Naive B cell (primary cell): Measurements from ENCODE around the gene RBMS3. TPM values are rescaled to one million over a fixed set of nuclear protein-coding genes. Genes with fewer than 3 reads are reported as not detected.
"Not testable (repeated sequence)": the region's sequence is repeated elsewhere in the genome, so short reads cannot be mapped to it uniquely, and the experiment has no call there.

Experiments used
- ATAC-seq, 2 donors: fragments of 150-1000 bp; cut with Tn5 transposase; 2 replicates each; pipeline ENCODE4 v1.10.0; 2021; ENCODE audit warnings: low read depth in 2 of 2, mild to moderate bottlenecking in 2 of 2, moderate library complexity in 2 of 2
- DNase-seq: peaks from one replicate; pipeline ENCODE4 v3.0.0; 2022
- H3K27ac Mint-ChIP-seq, 6 donors: one replicate each; pipeline ENCODE4 v1.8.0; 2020 to 2022; ENCODE audit warnings: mild to moderate bottlenecking in 6 of 6, mixed read lengths in 6 of 6, moderate library complexity in 5 of 6, inconsistent platforms in 2 of 6
- H3K27me3 Mint-ChIP-seq, 3 donors: one replicate each; pipeline ENCODE4 v1.8.0; 2021 to 2022; ENCODE audit warnings: mixed read lengths in 3 of 3, mild to moderate bottlenecking in 1 of 3
- H3K36me3 Mint-ChIP-seq, 2 donors: one replicate each; pipeline ENCODE4 v1.8.0; 2020 to 2022; ENCODE audit warnings: mixed read lengths in 2 of 2, inconsistent platforms in 1 of 2, mild to moderate bottlenecking in 1 of 2
- H3K4me1 Mint-ChIP-seq, 3 donors: one replicate each; pipeline ENCODE4 v1.8.0; 2020 to 2022; ENCODE audit warnings: mixed read lengths in 3 of 3, inconsistent platforms in 1 of 3, mild to moderate bottlenecking in 1 of 3, moderate library complexity in 1 of 3
- H3K4me3 Mint-ChIP-seq, 8 donors: one replicate each; pipeline ENCODE4 v1.8.0; 2020 to 2022; ENCODE audit warnings: mild to moderate bottlenecking in 8 of 8, mixed read lengths in 8 of 8, moderate library complexity in 8 of 8, inconsistent platforms in 2 of 8
- H3K9me3 Mint-ChIP-seq, 7 donors: one replicate each; pipeline ENCODE4 v1.8.0; 2020 to 2022; ENCODE audit warnings: mixed read lengths in 7 of 7, mild to moderate bottlenecking in 5 of 7, inconsistent platforms in 2 of 7, moderate library complexity in 1 of 7
- polyA plus RNA-seq, 6 donors: library from polyadenylated mRNA; unstranded; fragments of 300-500 nt; fragmentation: Illumina TruSeq; gene quantifications; one replicate each; pipeline ENCODE4 v1.2.3, GENCODE V29; 2021; ENCODE audit warnings: low read depth in 6 of 6

RBMS3 gene
- polyA plus RNA-seq, 6 donors from 2014 or later = 0.12 to 1.3 (median 0.45) TPM; not detected in 3

DNA sequence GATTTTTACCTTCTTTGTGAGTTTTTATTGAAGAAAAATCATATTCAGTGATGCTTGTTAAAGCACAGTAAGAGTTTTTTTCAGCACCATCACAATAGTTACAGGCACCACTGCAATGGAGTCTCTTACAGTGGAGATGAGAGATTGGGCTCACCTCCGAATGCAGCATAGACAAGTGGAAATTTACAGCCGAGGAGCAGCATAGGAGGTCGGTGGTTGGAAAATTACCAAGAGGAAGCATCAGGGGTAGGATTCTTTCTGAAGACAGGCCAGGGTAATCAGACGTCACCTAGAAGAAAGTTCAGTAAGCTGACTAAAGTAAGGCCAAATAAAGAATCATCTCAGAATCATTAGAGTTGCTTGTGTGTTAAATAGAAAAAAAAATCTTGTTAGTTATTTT lies 491.6 kb downstream of the RBMS3 start:
- Mint-ChIP-seq H3K4me3 (no peak overlapping the region), H3K27me3 (no peaks in the 10 kb centered on the region), H3K36me3 (no peaks in the 10 kb centered on the region), H3K4me1 (no peaks in the 10 kb centered on the region), H3K27ac (no peak overlapping the region), H3K9me3 (no peaks in the 10 kb centered on the region)
- no peak for DNase-seq
- ATAC-seq = no peak

DNA sequence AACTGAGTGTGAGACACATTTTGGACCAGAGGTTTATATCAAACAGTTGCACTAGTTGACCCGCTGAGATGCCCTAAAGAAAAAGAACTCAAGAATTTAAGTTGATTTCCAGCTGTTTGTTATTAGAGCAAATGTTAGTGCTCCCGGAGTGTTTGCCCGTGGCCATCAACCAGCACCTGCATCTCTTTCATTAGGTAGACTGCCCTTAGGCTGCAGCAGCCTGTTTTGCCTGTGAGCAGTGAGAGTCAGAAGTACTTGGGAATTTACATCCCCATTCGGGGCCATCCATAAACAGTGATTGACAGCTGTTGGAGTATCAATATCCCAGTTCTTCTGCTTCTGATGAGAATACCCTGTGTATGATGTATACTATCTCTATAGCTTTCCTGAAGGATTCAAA lies 492.6 kb downstream of the RBMS3 start:
- ATAC-seq (no peak), DNase-seq (no peak)
- Mint-ChIP-seq H3K27me3 (no peaks in the 10 kb centered on the region), H3K4me1 (no peaks in the 10 kb centered on the region), H3K4me3 (no peak overlapping the region), H3K36me3 (no peaks in the 10 kb centered on the region), H3K27ac (no peak overlapping the region), H3K9me3 (no peaks in the 10 kb centered on the region)

DNA sequence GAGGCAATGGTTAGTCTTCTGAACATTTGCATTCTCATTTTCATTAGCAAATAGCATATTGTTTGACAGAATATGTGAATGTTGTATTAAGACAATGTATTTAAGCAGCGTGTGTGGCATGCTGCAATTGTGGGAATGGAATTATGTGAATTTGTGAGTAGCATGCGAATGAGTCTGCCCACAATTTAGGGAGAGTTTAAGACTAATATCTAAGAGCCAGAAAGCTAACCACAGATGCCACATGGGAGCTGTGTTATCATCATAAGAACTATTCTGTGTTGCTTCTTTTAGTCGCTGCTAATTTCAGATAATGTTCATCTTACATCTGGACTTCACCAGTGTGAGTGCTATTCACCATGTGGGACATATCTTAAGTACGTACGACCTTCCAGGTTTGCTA lies 494.5 kb downstream of the RBMS3 start:
- ATAC-seq = no peak
- DNase-seq = no peak
- Mint-ChIP-seq H3K36me3 (no peaks in the 10 kb centered on the region), H3K27me3 (no peaks in the 10 kb centered on the region), H3K9me3 (no peaks in the 10 kb centered on the region), H3K4me1 (no peaks in the 10 kb centered on the region), H3K27ac (no peak overlapping the region), H3K4me3 (no peak overlapping the region)

DNA sequence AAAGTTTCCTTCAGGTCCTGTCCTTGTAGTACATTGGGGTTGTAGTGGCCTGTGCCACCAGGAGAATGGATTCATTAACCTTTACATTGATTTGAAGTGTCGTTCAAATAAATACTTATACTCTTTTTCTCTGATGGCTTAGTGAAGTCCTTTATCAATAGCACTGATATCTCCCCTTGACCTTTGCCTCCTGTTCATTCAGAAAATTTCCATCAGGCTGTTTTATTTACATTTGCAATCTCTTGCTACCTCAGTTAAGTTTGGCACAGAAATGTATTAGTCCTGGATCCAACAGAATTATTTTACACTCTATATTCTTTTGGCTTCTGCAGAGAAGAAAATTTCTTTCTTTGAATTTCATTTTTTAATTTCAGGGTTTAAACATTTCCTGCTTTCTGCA lies 497.0 kb downstream of the RBMS3 start:
- ATAC-seq (no peak), DNase-seq (no peak)
- peaks cover 4 to 13% (median 7%) of the 10 kb centered on the region in 7 donors for H3K9me3 Mint-ChIP-seq
- no peaks in the 10 kb centered on the region for H3K27me3 Mint-ChIP-seq
- H3K36me3 Mint-ChIP-seq = no peaks in the 10 kb centered on the region
- H3K4me3 Mint-ChIP-seq = no peak overlapping the region
- H3K27ac Mint-ChIP-seq = no peak overlapping the region
- no peaks in the 10 kb centered on the region for H3K4me1 Mint-ChIP-seq

DNA sequence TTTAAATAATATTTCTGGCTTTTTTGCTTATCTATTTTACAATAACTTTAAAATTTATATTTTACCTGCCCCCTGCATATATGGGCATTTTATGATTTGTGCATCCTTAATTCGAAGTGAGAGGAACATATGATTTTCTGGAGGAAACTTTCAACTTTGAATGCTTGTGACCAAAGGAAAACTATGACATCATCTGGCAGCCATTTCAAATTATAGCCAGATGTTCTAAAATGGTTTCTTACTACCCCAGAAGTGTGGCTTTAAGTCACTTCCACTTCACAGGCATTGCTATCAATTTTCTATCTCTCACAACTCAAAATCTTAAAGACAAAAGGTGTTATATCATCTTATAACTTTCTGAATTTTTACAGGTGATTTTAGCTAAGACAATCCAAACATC lies 508.8 kb downstream of the RBMS3 start:
- no peak overlapping the region for H3K27ac Mint-ChIP-seq
- no peak overlapping the region for H3K4me3 Mint-ChIP-seq
- no peak for DNase-seq
- ATAC-seq = no peak
- H3K4me1 Mint-ChIP-seq = no peaks in the 10 kb centered on the region
- H3K9me3 Mint-ChIP-seq = peaks cover 0 to 10% (median 4%) of the 10 kb centered on the region in 7 donors
- H3K27me3 Mint-ChIP-seq = no peaks in the 10 kb centered on the region
- H3K36me3 Mint-ChIP-seq = no peaks in the 10 kb centered on the region

DNA sequence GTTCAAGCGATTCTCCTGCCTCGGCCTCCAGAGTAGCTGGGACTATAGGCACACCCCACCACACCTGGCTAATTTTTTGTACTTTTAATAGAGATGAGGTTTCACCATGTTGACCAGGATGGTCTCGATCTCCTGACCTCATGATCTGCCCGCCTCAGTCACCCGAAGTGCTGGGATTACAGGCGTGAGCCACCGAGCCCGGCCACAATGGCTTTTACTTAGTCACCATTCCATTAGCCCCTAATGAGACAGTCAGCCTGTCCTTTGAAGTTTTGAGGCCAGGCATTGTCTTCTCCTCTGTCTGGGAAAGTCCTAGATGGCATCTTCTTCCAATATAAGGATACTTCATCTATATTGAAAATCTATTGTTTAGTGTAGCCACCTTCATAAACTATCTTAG lies 515.9 kb downstream of the RBMS3 start:
- DNase-seq (no peak), ATAC-seq (no peak)
- H3K4me1 Mint-ChIP-seq = no peaks in the 10 kb centered on the region
- peaks cover 0 to 2% (median 0%) of the 10 kb centered on the region in 7 donors for H3K9me3 Mint-ChIP-seq
- no peaks in the 10 kb centered on the region for H3K36me3 Mint-ChIP-seq
- H3K27ac Mint-ChIP-seq = no peak overlapping the region
- H3K27me3 Mint-ChIP-seq = peaks cover 0 to 3% (median 0%) of the 10 kb centered on the region in 3 donors
- H3K4me3 Mint-ChIP-seq = no peak overlapping the region

DNA sequence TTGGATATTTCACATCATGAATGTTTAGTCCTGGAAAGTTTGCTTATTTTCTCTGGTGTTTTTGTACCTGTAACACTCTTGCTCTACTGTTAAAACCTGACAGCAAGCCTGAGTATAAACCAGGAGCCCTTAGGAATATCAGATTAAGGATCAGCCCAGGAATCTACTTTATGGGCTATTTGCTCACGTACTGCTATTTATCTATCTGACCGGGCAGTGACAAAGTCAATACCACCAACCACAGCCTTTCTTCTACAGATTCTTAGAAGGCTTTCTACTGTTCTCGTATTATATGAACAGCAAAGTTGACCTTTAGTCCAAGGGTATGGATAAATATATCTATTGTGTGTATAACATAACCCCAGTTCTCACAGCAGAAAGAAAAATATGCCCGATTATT lies 521.2 kb downstream of the RBMS3 start:
- Mint-ChIP-seq H3K4me1 (no peaks in the 10 kb centered on the region), H3K9me3 (no peaks in the 10 kb centered on the region), H3K4me3 (no peak overlapping the region), H3K27me3 (peaks cover 0 to 3% (median 0%) of the 10 kb centered on the region in 3 donors), H3K27ac (no peak overlapping the region), H3K36me3 (no peaks in the 10 kb centered on the region)
- no peak for DNase-seq
- ATAC-seq = no peak

DNA sequence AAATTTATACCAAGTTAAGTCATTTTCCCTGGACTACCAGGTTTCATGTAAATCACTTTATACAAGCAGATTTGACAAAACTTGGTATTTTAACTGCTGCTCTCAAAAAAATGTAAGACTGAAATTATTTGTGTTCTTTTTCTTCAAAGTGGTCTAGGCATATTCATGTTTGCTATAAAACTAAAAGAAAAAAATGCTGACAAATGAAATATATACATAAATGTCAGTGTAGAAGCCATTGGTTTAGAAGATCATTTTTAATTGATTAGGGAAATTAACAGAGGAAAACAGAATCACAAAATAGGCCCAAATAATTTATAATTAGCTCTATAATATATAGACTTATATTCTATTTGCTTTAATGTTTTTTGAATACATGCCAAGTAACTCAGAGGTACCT lies 523.2 kb downstream of the RBMS3 start:
- H3K9me3 Mint-ChIP-seq = peaks cover 0 to 1% (median 0%) of the 10 kb centered on the region in 7 donors
- DNase-seq (no peak), ATAC-seq (no peak)
- H3K4me1 Mint-ChIP-seq = no peaks in the 10 kb centered on the region
- no peak overlapping the region for H3K4me3 Mint-ChIP-seq
- H3K27ac Mint-ChIP-seq = no peak overlapping the region
- peaks cover 0 to 3% (median 0%) of the 10 kb centered on the region in 3 donors for H3K27me3 Mint-ChIP-seq
- H3K36me3 Mint-ChIP-seq = no peaks in the 10 kb centered on the region

DNA sequence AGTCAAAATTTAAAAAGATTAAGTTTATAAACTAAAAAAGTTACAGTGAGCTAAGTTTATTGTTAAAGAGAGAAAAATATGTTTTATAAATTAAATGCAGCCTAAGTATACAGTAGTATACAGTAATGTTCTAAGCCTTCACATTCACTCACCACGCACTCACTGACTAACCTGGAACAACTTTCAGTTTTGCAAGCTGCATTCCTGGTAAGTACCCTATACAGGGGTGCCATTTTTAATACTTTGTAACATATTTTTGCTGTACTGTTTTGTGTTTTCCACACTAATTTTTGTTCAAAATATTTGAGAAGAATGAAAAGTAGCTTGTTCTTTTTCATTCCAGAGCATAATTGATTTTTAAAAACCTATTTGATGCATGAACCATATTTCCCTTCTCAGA lies 524.9 kb downstream of the RBMS3 start:
- H3K4me3 Mint-ChIP-seq = no peak overlapping the region
- DNase-seq (no peak), ATAC-seq (no peak)
- peaks cover 0 to 1% (median 0%) of the 10 kb centered on the region in 7 donors for H3K9me3 Mint-ChIP-seq
- H3K27me3 Mint-ChIP-seq = peaks cover 0 to 2% (median 0%) of the 10 kb centered on the region in 3 donors
- no peaks in the 10 kb centered on the region for H3K4me1 Mint-ChIP-seq
- no peaks in the 10 kb centered on the region for H3K36me3 Mint-ChIP-seq
- no peak overlapping the region for H3K27ac Mint-ChIP-seq

DNA sequence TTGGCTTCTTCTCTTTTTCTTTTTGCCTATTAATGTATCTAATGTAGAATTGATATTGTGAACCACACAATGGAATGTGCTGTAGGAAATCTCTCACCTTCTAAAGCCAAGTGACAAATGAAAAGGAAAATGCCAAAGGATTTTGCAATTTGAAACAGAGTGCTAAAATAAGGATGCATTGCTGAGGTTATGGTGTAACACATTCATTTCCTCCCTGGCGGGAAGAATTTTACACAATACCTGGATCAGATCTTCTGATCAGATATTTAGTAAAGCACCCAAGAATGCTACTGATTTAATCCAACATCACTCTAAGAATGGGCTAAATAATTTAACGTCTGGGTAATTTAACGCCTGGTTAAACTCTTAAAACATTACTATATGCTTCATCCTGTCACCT lies 527.5 kb downstream of the RBMS3 start:
- DNase-seq, H3K4me3 Mint-ChIP-seq, H3K27me3 Mint-ChIP-seq, H3K36me3 Mint-ChIP-seq, H3K4me1 Mint-ChIP-seq, H3K27ac Mint-ChIP-seq, H3K9me3 Mint-ChIP-seq, ATAC-seq: not testable (repeated sequence)

DNA sequence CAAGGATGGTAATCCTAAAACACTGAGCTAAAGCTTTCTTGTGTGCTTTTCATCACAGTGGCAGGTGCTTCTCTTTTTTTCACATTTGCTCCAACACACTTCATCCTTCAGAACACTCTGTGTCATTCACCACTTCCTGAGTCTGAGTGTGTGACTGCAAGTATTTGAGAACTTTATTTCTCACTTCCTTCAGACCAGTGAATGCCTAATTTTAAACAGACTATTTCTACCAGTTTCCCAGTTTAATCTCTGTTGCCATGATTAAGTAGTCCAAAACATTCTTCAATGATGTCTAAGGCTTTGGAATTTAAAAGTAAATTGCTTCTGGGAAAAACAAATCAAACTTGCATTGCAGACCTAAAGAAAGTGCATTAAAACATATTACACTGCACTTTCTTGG lies 541.2 kb downstream of the RBMS3 start:
- Mint-ChIP-seq H3K27ac (no peak overlapping the region), H3K27me3 (no peaks in the 10 kb centered on the region), H3K4me1 (no peaks in the 10 kb centered on the region), H3K9me3 (peaks cover 0 to 10% (median 3%) of the 10 kb centered on the region in 7 donors), H3K4me3 (no peak overlapping the region), H3K36me3 (no peaks in the 10 kb centered on the region)
- no peak for DNase-seq
- no peak for ATAC-seq

DNA sequence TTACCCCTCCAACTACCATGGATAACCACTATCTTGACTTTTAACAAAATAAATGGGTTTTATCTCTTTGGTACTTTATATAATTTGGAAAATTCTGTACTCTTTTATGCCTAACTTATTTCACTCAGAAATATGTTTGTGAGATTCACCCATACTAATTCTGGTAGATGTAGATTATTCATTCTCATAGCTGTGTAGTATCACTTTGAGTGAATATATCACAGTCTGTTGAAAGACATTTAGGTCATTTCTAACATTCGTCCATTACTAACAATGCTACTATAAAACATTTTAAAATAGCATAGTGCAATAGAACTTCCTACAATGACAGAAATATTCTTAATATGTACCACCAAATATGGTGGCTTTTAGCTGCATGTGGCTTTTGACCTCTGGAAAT lies 542.4 kb downstream of the RBMS3 start:
- H3K4me3 Mint-ChIP-seq = no peak overlapping the region
- peaks cover 0 to 10% (median 3%) of the 10 kb centered on the region in 7 donors for H3K9me3 Mint-ChIP-seq
- DNase-seq (no peak), ATAC-seq (no peak)
- H3K36me3 Mint-ChIP-seq = no peaks in the 10 kb centered on the region
- peaks cover 0 to 5% (median 0%) of the 10 kb centered on the region in 3 donors for H3K27me3 Mint-ChIP-seq
- no peaks in the 10 kb centered on the region for H3K4me1 Mint-ChIP-seq
- H3K27ac Mint-ChIP-seq = no peak overlapping the region

DNA sequence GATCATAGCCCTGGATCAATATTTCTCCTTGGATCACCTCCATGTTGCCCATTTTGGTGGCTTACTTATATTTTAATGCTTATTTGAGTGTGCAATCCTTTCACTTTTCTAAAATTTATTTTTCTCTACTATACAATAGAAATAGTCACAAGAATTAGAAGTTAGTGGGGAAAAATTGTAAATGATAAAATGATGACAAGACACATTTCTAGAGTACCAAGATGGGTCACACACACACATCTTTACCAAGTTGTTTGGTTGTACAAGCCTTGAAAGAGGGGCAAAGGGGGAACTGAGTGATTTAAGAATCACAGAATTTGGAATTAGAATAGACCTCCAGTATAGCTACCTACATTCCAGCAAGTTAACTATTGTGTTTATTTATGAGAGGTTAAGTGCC lies 545.8 kb downstream of the RBMS3 start:
- no peak overlapping the region for H3K27ac Mint-ChIP-seq
- H3K27me3 Mint-ChIP-seq = peaks cover 0 to 5% (median 0%) of the 10 kb centered on the region in 3 donors
- DNase-seq = no peak
- no peak overlapping the region for H3K4me3 Mint-ChIP-seq
- H3K9me3 Mint-ChIP-seq = peaks cover 0 to 10% (median 3%) of the 10 kb centered on the region in 7 donors
- no peaks in the 10 kb centered on the region for H3K4me1 Mint-ChIP-seq
- ATAC-seq = no peak
- no peaks in the 10 kb centered on the region for H3K36me3 Mint-ChIP-seq

DNA sequence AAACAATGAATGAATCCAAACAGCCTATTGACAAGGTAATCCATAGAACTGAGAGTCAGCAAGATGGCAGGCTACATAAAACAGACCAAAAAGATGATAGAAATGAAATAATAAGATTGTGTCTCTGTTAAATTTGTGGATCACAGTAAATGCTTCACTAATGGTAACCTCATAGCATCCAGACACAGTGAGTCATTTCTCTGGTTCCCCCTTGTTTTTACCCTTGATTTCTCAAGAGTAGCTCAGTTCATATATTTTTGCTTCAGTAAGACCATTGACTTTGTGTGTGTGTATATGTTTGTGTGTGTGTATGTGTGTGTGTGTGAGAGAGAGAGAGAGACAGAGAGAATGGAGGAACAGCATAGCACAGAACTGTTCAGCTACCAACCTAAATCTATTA lies 546.9 kb downstream of the RBMS3 start:
- Mint-ChIP-seq H3K4me3 (no peak overlapping the region), H3K27ac (no peak overlapping the region), H3K36me3 (no peaks in the 10 kb centered on the region), H3K9me3 (peaks cover 0 to 11% (median 5%) of the 10 kb centered on the region in 7 donors), H3K27me3 (peaks cover 0 to 5% (median 0%) of the 10 kb centered on the region in 3 donors), H3K4me1 (no peaks in the 10 kb centered on the region)
- no peak for ATAC-seq
- DNase-seq = no peak

DNA sequence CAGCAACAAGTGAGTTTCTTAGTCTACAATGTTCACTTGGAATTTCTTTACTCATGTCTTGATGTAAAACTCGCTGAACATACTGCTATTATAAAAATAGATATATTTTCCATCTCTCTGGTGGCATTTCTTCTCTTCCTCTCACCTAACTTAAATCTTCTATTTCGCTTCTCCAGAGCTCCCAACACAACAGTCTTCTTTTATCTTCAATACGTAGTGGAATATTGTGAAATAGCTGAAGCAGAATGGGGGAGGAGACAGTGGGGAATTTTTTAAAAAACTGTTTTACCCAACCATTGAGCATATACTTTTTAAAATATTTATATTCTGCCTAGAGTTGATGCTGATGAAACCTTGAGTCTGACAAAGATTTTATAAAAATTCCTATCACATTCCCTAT lies 548.5 kb downstream of the RBMS3 start:
- Mint-ChIP-seq H3K36me3 (no peaks in the 10 kb centered on the region), H3K27me3 (peaks cover 0 to 5% (median 0%) of the 10 kb centered on the region in 3 donors), H3K4me3 (no peak overlapping the region), H3K27ac (no peak overlapping the region), H3K9me3 (peaks cover 0 to 25% (median 10%) of the 10 kb centered on the region in 7 donors), H3K4me1 (no peaks in the 10 kb centered on the region)
- DNase-seq = no peak
- ATAC-seq = no peak
